ENCODE results near the gene TPM3. TPM values are rescaled to one million over a fixed set of nuclear protein-coding genes. Genes with fewer than 3 reads are reported as not detected.
A peak's percentile ranks its signal among the peaks of the same experiment; 100 is the strongest.
"Not testable (repeated sequence)": the region's sequence is repeated elsewhere in the genome, so short reads cannot be mapped to it uniquely, and the experiment has no call there.

The TPM3 gene
- total RNA-seq, 1 donor from 2014 or later = 166 TPM

- no peak for DNase-seq
These were observed 25.7 kb downstream of the TPM3 start for GRCh38 chr1:154166207-154166606.

- DNase-seq = no peak
These were observed 32.3 kb downstream of the TPM3 start for GRCh38 chr1:154159554-154159953.

- DNase-seq = no peak
These were observed 33.4 kb downstream of the TPM3 start for GRCh38 chr1:154158307-154159125.

GRCh38 chr1:154157520-154158306 is 34.2 kb downstream of the TPM3 start:
- DNase-seq = no peak

- peak; percentile 18 for DNase-seq
These were observed 36.6 kb downstream of the TPM3 start for GRCh38 chr1:154155251-154155650.

- no peak for DNase-seq
These were observed 37.2 kb downstream of the TPM3 start, which contains the start of gene NUP210L for GRCh38 chr1:154154534-154155191. TSS of gene NUP210L (minus strand) at chr1:154155073.

- DNase-seq = no peak
These were observed 37.8 kb downstream of the TPM3 start for GRCh38 chr1:154154053-154154452.

GRCh38 chr1:154151311-154151710 is 40.6 kb downstream of the TPM3 start:
- DNase-seq = no peak

GRCh38 chr1:154148807-154149206 is 43.1 kb downstream of the TPM3 start:
- DNase-seq = no peak

- not testable (repeated sequence) for DNase-seq
These were observed 44.4 kb downstream of the TPM3 start for GRCh38 chr1:154147505-154147904.

GRCh38 chr1:154145986-154146385 is 45.9 kb downstream of the TPM3 start:
- no peak for DNase-seq

GRCh38 chr1:154142358-154142757 is 49.5 kb downstream of the TPM3 start:
- DNase-seq = no peak

GRCh38 chr1:154141240-154141639 is 50.7 kb downstream of the TPM3 start:
- no peak for DNase-seq

GRCh38 chr1:154137888-154138287 is 54.0 kb downstream of the TPM3 start:
- no peak for DNase-seq

GRCh38 chr1:154133256-154133655 is 58.6 kb downstream of the TPM3 start:
- no peak for DNase-seq

- no peak for DNase-seq
These were observed 62.4 kb downstream of the TPM3 start for GRCh38 chr1:154129391-154129970.

GRCh38 chr1:154123205-154123604 is 68.7 kb downstream of the TPM3 start:
- not testable (repeated sequence) for DNase-seq

GRCh38 chr1:154117642-154118041 is 74.3 kb downstream of the TPM3 start:
- DNase-seq = no peak

GRCh38 chr1:154115180-154115579 is 76.7 kb downstream of the TPM3 start:
- no peak for DNase-seq

Data from skin of body (tissue), 2 donors.